Left colon (tissue), 2 donors: ENCODE results near the gene SLX9. TPM values are rescaled to one million over a fixed set of nuclear protein-coding genes. Genes with fewer than 3 reads are reported as not detected.

Experiments
- total RNA-seq, 2 donors: library from RNA; stranded (reverse); fragmentation: NEBNext Ultra II Directional; extraction: Animal tissue kit (Norgen Biotek cat#: 25700); gene quantifications; one replicate each; pipeline ENCODE4 v1.2.1, GENCODE V29; 2021
- donor health status: DM: no; HTN: no; CAD: no.
- donor health status: DM: yes; HTN: yes; CAD: no.

Gene SLX9
- total RNA-seq, 2 donors from 2014 or later, result 22.3 to 30.5 TPM

Other genes starting within 250 kb of the SLX9 start
- not detected for gene KRTAP10-12, start 242.9 kb upstream of the SLX9 start, total RNA-seq
- under 1 TPM in 1 of 2 donors, not detected in 1; 0.09 TPM for gene TSPEAR, start 228.5 kb upstream of the SLX9 start, total RNA-seq
- gene UBE2G2, start 138.2 kb upstream of the SLX9 start, total RNA-seq, result 10 to 100 TPM; 56.7 to 79.4 TPM
- 10 to 100 TPM; 67.3 to 73.2 TPM for gene SUMO3, start 122.0 kb upstream of the SLX9 start, total RNA-seq
- 100 to 1,000 TPM; 206 to 380 TPM for gene PTTG1IP, start 66.3 kb upstream of the SLX9 start, total RNA-seq
- gene ITGB2, start 19.1 kb upstream of the SLX9 start, total RNA-seq, result 10 to 100 TPM in 1 of 2 donors, 1 to 10 TPM in 1; 6.8 to 33.1 TPM
- 10 to 100 TPM in 1 of 2 donors, 1 to 10 TPM in 1; 6.9 to 12.4 TPM for gene ADARB1, start 134.6 kb downstream of the SLX9 start, total RNA-seq